Panc1 (cell line): Measurements from ENCODE around the gene ZFYVE27.

ENCODE experiments used
- POLR2AphosphoS5 ChIP-seq: IDR thresholded peaks from 2 replicates; pipeline ENCODE4 v1.6.1; 2012; ENCODE audit warnings: mild to moderate bottlenecking, low read depth, low read length, moderate library complexity
- TF ChIP-seq, protein P1 (sequence below): fragments of 450-650 bp; IDR thresholded peaks from 2 replicates; pipeline ENCODE4 v1.5.1; 2017; ENCODE audit warnings: mild to moderate bottlenecking

- TF ChIP-seq, protein P1, sequence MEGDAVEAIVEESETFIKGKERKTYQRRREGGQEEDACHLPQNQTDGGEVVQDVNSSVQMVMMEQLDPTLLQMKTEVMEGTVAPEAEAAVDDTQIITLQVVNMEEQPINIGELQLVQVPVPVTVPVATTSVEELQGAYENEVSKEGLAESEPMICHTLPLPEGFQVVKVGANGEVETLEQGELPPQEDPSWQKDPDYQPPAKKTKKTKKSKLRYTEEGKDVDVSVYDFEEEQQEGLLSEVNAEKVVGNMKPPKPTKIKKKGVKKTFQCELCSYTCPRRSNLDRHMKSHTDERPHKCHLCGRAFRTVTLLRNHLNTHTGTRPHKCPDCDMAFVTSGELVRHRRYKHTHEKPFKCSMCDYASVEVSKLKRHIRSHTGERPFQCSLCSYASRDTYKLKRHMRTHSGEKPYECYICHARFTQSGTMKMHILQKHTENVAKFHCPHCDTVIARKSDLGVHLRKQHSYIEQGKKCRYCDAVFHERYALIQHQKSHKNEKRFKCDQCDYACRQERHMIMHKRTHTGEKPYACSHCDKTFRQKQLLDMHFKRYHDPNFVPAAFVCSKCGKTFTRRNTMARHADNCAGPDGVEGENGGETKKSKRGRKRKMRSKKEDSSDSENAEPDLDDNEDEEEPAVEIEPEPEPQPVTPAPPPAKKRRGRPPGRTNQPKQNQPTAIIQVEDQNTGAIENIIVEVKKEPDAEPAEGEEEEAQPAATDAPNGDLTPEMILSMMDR, result no peak
- no peak for TF ChIP-seq POLR2AphosphoS5
Observed at GRCh38 chr10:97737770-97738265, 890 bp downstream of the ZFYVE27 start.
